Measurements from ENCODE around the gene PIN1. TPM values are rescaled to one million over a fixed set of nuclear protein-coding genes. Genes with fewer than 3 reads are reported as not detected.

PIN1 gene
- total RNA-seq (2016; rRNA removed; fragmentation: Illumina TruSeq; extraction: Trizol), result 67.3 and 72.0 TPM in 2 replicates
- total RNA-seq (2016; cell fraction: cytosol; rRNA removed; fragmentation: Illumina TruSeq; extraction: Trizol; ENCODE audit: low read depth), result 25.2 and 25.3 TPM in 2 replicates
- total RNA-seq (2016; cell fraction: insoluble cytoplasmic fraction; rRNA removed; fragmentation: Illumina TruSeq; extraction: Trizol), result 65.2 and 75.0 TPM in 2 replicates
- total RNA-seq (2016; cell fraction: membrane; rRNA removed; fragmentation: Illumina TruSeq; extraction: Trizol), result 37.0 and 38.0 TPM in 2 replicates
- total RNA-seq (2016; cell fraction: nucleus; rRNA removed; fragmentation: Illumina TruSeq; extraction: Trizol), result 27.3 and 31.0 TPM in 2 replicates
- 31.9 and 43.2 TPM in 2 replicates for polyA plus RNA-seq (2011; rRNA removed)
- polyA plus RNA-seq (2011; cell fraction: cytosol; rRNA removed), result 39.4 and 64.9 TPM in 2 replicates
- 44.7 and 53.7 TPM in 2 replicates for polyA plus RNA-seq (2011; cell fraction: nucleus; rRNA removed)
- 19.6 and 20.3 TPM in 2 replicates for polyA plus RNA-seq (2012)
- 20.1 and 20.5 TPM in 2 replicates for polyA plus RNA-seq (2016; cell fraction: cytosol; fragmentation: Illumina TruSeq; extraction: Trizol; ENCODE audit: low read depth)
- 61.0 and 62.9 TPM in 2 replicates for polyA plus RNA-seq (2016; cell fraction: insoluble cytoplasmic fraction; fragmentation: Illumina TruSeq; extraction: Trizol; ENCODE audit: low read depth)
- polyA plus RNA-seq (2016; cell fraction: membrane; fragmentation: Illumina TruSeq; extraction: Trizol; ENCODE audit: low read depth), result 30.3 TPM in 2 replicates
- polyA plus RNA-seq (2016; cell fraction: nucleus; fragmentation: Illumina TruSeq; extraction: Trizol; ENCODE audit: insufficient read depth, low read depth), result 55.0 and 61.1 TPM in 2 replicates
- 15.9 and 27.0 TPM in 2 replicates for polyA minus RNA-seq (2011; rRNA and poly(A)+ RNA removed; ENCODE audit: low replicate concordance)
- 10.9 and 16.1 TPM in 2 replicates for polyA minus RNA-seq (2011; cell fraction: cytosol; rRNA and poly(A)+ RNA removed)
- 6.3 and 7.9 TPM in 2 replicates for polyA minus RNA-seq (2011; cell fraction: nucleus; rRNA and poly(A)+ RNA removed)
- percentile 59 among the genes with signal in this experiment for Bru-seq, nascent RNA
- percentile 62 among the genes with signal in this experiment for BruChase-seq, experiment 1, labeled RNA remaining after a 6-hour chase
- percentile 60 among the genes with signal in this experiment for BruChase-seq, experiment 2, labeled RNA remaining after a 2-hour chase
- long read RNA-seq, experiment 1, full-length matches to known transcripts, result 98 of 109 reads
- long read RNA-seq, experiment 1, partial matches to known transcripts, result 7 of 109 reads
- long read RNA-seq, experiment 1, other reads (novel, unspliced or antisense), result 4 of 109 reads
- long read RNA-seq, experiment 2, full-length matches to known transcripts, result 70 of 90 reads
- long read RNA-seq, experiment 2, partial matches to known transcripts, result 20 of 90 reads
- long read RNA-seq, experiment 2, other reads (novel, unspliced or antisense), result 0 of 90 reads

GRCh38 chr19:9834726-9835506, at the start of gene PIN1:
Gene PIN1 (plus strand): TSS chr19:9835318. CDS start chr19:9835345, 27 bp downstream.
- peak within 1 kb of the TSS; percentile 80 for H3K4me2 ChIP-seq (ENCODE audit: low read depth, low read length)
- H3K9me3 ChIP-seq (ENCODE audit: low read length), result no peaks in the 10 kb centered on the region
- H3K4me3 ChIP-seq (replicated peaks in 1 of 3; ENCODE audit: insufficient read depth in 1 of 3, low read depth in 2 of 3, low read length in 3 of 3), result peak within 1 kb of the TSS; percentile 84 to 98 (median 91)
- BruUV-seq (replicated peaks), result no TSS peak
- DNase-seq (ENCODE audit: low spot score) (peak; percentile 96), ATAC-seq (peak; percentile 98), FAIRE-seq (no peak)
- peak within 1 kb of the TSS; percentile 83 for H3K9ac ChIP-seq (ENCODE audit: insufficient read depth, low read depth, low read length)
- no peak within 1 kb of the TSS for H2AFZ ChIP-seq (ENCODE audit: low read length)
- ChIA-PET POLR2A (interaction anchor here (0.6 to 1.4 kb wide), 3 partner anchors 8 to 175 kb away, joined by 3 to 10 read pairs (median 3); partner anchors contain the start of gene FBXL12), CTCF (ENCODE audit: low intra/inter-chr PET ratio, low total read pairs) (no interaction called here)
- 5% methylated on average over 6 of the region's 73 CpGs for WGBS (ENCODE audit: low lambda C conversion rate)
- in situ Hi-C loops (cut with HindIII; ENCODE audit: extremely low pct_ligation_motif_present, low pct_unique_long_range_greater_than_20kb) (no loop called here), intact Hi-C loops (cut with micrococcal nuclease; ENCODE audit: unreplicated experiment) (no loop called here)
- H3K27me3 ChIP-seq (ENCODE audit: control insufficient read depth in 1 of 2, insufficient read depth in 2 of 2, low read length in 2 of 2), result no peaks in the 10 kb centered on the region; a peak in 1 of 5 replicates
- peaks cover 11% of the 10 kb centered on the region for H3K4me1 ChIP-seq (ENCODE audit: insufficient read depth, low read length)
- peak within 1 kb of the TSS; percentile 28 for H3K27ac ChIP-seq (ENCODE audit: extremely low read length, insufficient read depth, low read length)
- 0 out of 2 replicates have a peak, but pooled peaks cover 7% of the 10 kb centered on the region for H4K20me1 ChIP-seq (ENCODE audit: insufficient read depth, low read length)
- peaks cover 4 to 13% of the 10 kb centered on the region in 2 experiments for H3K36me3 ChIP-seq (replicated peaks in 1 of 2; ENCODE audit: control insufficient read depth in 1 of 2, insufficient read depth in 2 of 2, low read length in 2 of 2)
- peaks cover 22% of the 10 kb centered on the region for H3K79me2 ChIP-seq (ENCODE audit: insufficient read depth, low read length)
- TF ChIP-seq ZNF124 (CRISPR knock-in tag; IDR thresholded peaks at IDR 0.05), result no peak
- no peak for TF ChIP-seq KAT2B (IDR thresholded peaks at IDR 0.05; ENCODE audit: borderline replicate concordance, low read depth, low read length)
- peak; percentile 79; the same call in 1 of the 2 replicates for TF ChIP-seq RFXAP (CRISPR knock-in tag; IDR thresholded peaks at IDR 0.05; ENCODE audit: borderline replicate concordance)
- no peak for TF ChIP-seq AKAP8 (CRISPR knock-in tag; IDR thresholded peaks at IDR 0.05)
- no peak for TF ChIP-seq RAD21 (CRISPR knock-in tag; IDR thresholded peaks at IDR 0.05)
- TF ChIP-seq, protein P1, sequence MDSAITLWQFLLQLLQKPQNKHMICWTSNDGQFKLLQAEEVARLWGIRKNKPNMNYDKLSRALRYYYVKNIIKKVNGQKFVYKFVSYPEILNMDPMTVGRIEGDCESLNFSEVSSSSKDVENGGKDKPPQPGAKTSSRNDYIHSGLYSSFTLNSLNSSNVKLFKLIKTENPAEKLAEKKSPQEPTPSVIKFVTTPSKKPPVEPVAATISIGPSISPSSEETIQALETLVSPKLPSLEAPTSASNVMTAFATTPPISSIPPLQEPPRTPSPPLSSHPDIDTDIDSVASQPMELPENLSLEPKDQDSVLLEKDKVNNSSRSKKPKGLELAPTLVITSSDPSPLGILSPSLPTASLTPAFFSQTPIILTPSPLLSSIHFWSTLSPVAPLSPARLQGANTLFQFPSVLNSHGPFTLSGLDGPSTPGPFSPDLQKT (CRISPR knock-in tag; IDR thresholded peaks at IDR 0.05; ENCODE audit: borderline replicate concordance), result no peak
- TF ChIP-seq SYNCRIP (IDR thresholded peaks at IDR 0.05; ENCODE audit: insufficient read depth, low read depth, low read length), result no peak
- TF ChIP-seq NR3C1 (CRISPR knock-in tag; IDR thresholded peaks at IDR 0.05), result no peak
- no peak for TF ChIP-seq ZNF558 (CRISPR knock-in tag; IDR thresholded peaks at IDR 0.05; ENCODE audit: borderline replicate concordance)
- peak; percentile 15; the same call in 1 of the 2 replicates for TF ChIP-seq ZMAT3 (CRISPR knock-in tag; conservative IDR thresholded peaks at IDR 0.05)
- no peak for TF ChIP-seq ZNF550 (CRISPR knock-in tag; IDR thresholded peaks at IDR 0.05; ENCODE audit: borderline replicate concordance)
- TF ChIP-seq, protein P2, sequence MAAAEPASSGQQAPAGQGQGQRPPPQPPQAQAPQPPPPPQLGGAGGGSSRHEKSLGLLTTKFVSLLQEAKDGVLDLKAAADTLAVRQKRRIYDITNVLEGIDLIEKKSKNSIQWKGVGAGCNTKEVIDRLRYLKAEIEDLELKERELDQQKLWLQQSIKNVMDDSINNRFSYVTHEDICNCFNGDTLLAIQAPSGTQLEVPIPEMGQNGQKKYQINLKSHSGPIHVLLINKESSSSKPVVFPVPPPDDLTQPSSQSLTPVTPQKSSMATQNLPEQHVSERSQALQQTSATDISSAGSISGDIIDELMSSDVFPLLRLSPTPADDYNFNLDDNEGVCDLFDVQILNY (CRISPR knock-in tag; conservative IDR thresholded peaks at IDR 0.05), result peak; percentile 27; the same call in 1 of the 2 replicates
- no peak for TF ChIP-seq ZIK1 (CRISPR knock-in tag; IDR thresholded peaks at IDR 0.05; ENCODE audit: borderline replicate concordance, low read depth)
- TF ChIP-seq MAF1 (CRISPR knock-in tag; IDR thresholded peaks at IDR 0.05; ENCODE audit: borderline replicate concordance), result no peak
- TF ChIP-seq SRY (CRISPR knock-in tag; IDR thresholded peaks at IDR 0.05), result peak; percentile 51; the same call in 1 of the 2 replicates
- TF ChIP-seq RFXANK (CRISPR knock-in tag; IDR thresholded peaks at IDR 0.05), result 0 out of 2 replicates have a peak, but pooled peaks have one; percentile 31
- TF ChIP-seq HNRNPK (IDR thresholded peaks at IDR 0.05; ENCODE audit: low read depth, low read length, poor library complexity, severe bottlenecking), result peak; percentile 30
